IMR-90 (cell line): ENCODE data around the gene CYP39A1. TPM values are rescaled to one million over a fixed set of nuclear protein-coding genes. Genes with fewer than 3 reads are reported as not detected.

Experiments used
- ATAC-seq: fragments of 200-7000 bp; cut with Tn5 transposase; 2 replicates; pipeline ENCODE4 v1.9.1; 2020; ENCODE audit warnings: low read depth, mild to moderate bottlenecking, moderate library complexity
- BruUV-seq: library from RNA; stranded (reverse); fragments of 400-500 nt; replicated peaks from 2 replicates; lab custom pipeline; 2021; lab: Mats Ljungman, UMichigan
- CTCF ChIA-PET: fragments of 300-600 bp; formaldehyde crosslinking; extraction: SDS; loops from one replicate; lab custom pipeline; 2021; ENCODE audit warnings: antibody characterized with exemption; lab: Yijun Ruan, JAX
- POLR2A ChIA-PET: fragments of 300-600 bp; sonication (Branson Sonifier 250); formaldehyde crosslinking; loops from one replicate; lab custom pipeline; 2022; ENCODE audit warnings: antibody characterized with exemption; ENCODE audit not compliant: unreplicated experiment; lab: Charles Lee
- DNase-seq: peaks from one replicate; pipeline ENCODE4 v3.0.0; 2013
- H2AFZ ChIP-seq: replicated peaks from 2 replicates; pipeline ENCODE3; 2013; ENCODE audit warnings: low read length, mild to moderate bottlenecking; ENCODE audit not compliant: poor library complexity
- H2AK5ac ChIP-seq: 2 replicates; pipeline ENCODE4 v1.6.1; 2013; ENCODE audit warnings: low read depth, low read length, inconsistent platforms
- H2AK9ac ChIP-seq: replicated peaks from 2 replicates; pipeline ENCODE3; 2013; ENCODE audit warnings: mild to moderate bottlenecking, low read depth, low read length, moderate library complexity; ENCODE audit not compliant: poor library complexity
- H2BK120ac ChIP-seq: 2 replicates; pipeline ENCODE4 v1.6.1; 2013; ENCODE audit warnings: low read depth, low read length, inconsistent platforms
- H2BK15ac ChIP-seq: 3 replicates; pipeline ENCODE4 v1.6.1; 2013; ENCODE audit warnings: low read depth, low read length, inconsistent platforms
- H2BK20ac ChIP-seq: 2 replicates; pipeline ENCODE4 v1.6.1; 2013; ENCODE audit warnings: low read depth, mild to moderate bottlenecking, inconsistent platforms, low read length, moderate library complexity
- H2BK5ac ChIP-seq: 2 replicates; pipeline ENCODE4 v1.6.1; 2013; ENCODE audit warnings: mild to moderate bottlenecking, low read depth, low read length, inconsistent platforms; ENCODE audit not compliant: poor library complexity, severe bottlenecking
- H3K14ac ChIP-seq: replicated peaks from 2 replicates; pipeline ENCODE4 v1.6.1; 2013; ENCODE audit warnings: low read depth, low read length, inconsistent platforms
- H3K18ac ChIP-seq: 2 replicates; pipeline ENCODE4 v1.6.1; 2013; ENCODE audit warnings: low read depth, low read length, control low read depth
- H3K23ac ChIP-seq: 2 replicates; pipeline ENCODE4 v1.6.1; 2013; ENCODE audit warnings: low read depth, low read length, inconsistent platforms
- H3K27ac ChIP-seq: 2 replicates; pipeline ENCODE4 v1.5.1; 2013; ENCODE audit warnings: mild to moderate bottlenecking, control low read depth, low read length; ENCODE audit not compliant: insufficient read depth
- H3K27me3 ChIP-seq: 2 replicates; pipeline ENCODE4 v1.6.1; 2013; ENCODE audit warnings: low read length; ENCODE audit not compliant: control insufficient read depth, insufficient read depth
- H3K36me3 ChIP-seq: 2 replicates; pipeline ENCODE4 v1.6.1; 2013; ENCODE audit warnings: low read length, mixed read lengths; ENCODE audit not compliant: control insufficient read depth, insufficient read depth
- H3K4ac ChIP-seq: 2 replicates; pipeline ENCODE4 v1.6.1; 2013; ENCODE audit warnings: low read depth, low read length, inconsistent platforms
- H3K4me1 ChIP-seq: 2 replicates; pipeline ENCODE4 v1.6.1; 2013; ENCODE audit warnings: low read length, mixed read lengths; ENCODE audit not compliant: control insufficient read depth, insufficient read depth
- H3K4me2 ChIP-seq: 2 replicates; pipeline ENCODE4 v1.6.1; 2013; ENCODE audit warnings: low read depth, mild to moderate bottlenecking, control low read depth, low read length, moderate library complexity
- H3K4me3 ChIP-seq: 2 replicates; pipeline ENCODE4 v1.5.1; 2013; ENCODE audit warnings: low read depth, mild to moderate bottlenecking, control low read depth, low read length, moderate library complexity; ENCODE audit not compliant: insufficient read depth
- H3K56ac ChIP-seq: 2 replicates; pipeline ENCODE4 v1.6.1; 2013; ENCODE audit warnings: low read length, inconsistent platforms; ENCODE audit not compliant: insufficient read depth; ENCODE audit errors: extremely low read depth
- H3K79me1 ChIP-seq, 2 experiments: 2 replicates each; pipeline ENCODE4 v1.6.1; 2013; ENCODE audit warnings: low read length in 2 of 2, inconsistent platforms in 1 of 2, low read depth in 1 of 2
- H3K9ac ChIP-seq: 2 replicates; pipeline ENCODE4 v1.6.1; 2013; ENCODE audit warnings: low read depth, low read length, control low read depth
- H3K9me1 ChIP-seq: 2 replicates; pipeline ENCODE4 v1.6.1; 2013; ENCODE audit warnings: low read length, inconsistent platforms; ENCODE audit not compliant: insufficient read depth
- H3K9me3 ChIP-seq: 2 replicates; pipeline ENCODE4 v1.6.1; 2013; ENCODE audit warnings: low read length; ENCODE audit not compliant: control insufficient read depth, insufficient read depth
- H4K20me1 ChIP-seq: 2 replicates; pipeline ENCODE4 v1.6.1; 2013; ENCODE audit warnings: low read length, inconsistent platforms; ENCODE audit not compliant: insufficient read depth
- H4K5ac ChIP-seq: 2 replicates; pipeline ENCODE4 v1.6.1; 2013; ENCODE audit warnings: mild to moderate bottlenecking, low read depth, low read length, control low read depth
- H4K8ac ChIP-seq, 2 experiments: 2 replicates each; pipeline ENCODE4 v1.6.1; 2013; ENCODE audit warnings: low read depth in 2 of 2, low read length in 2 of 2, control low read depth in 1 of 2, inconsistent platforms in 1 of 2
- H4K91ac ChIP-seq: 2 replicates; pipeline ENCODE4 v1.6.1; 2013; ENCODE audit warnings: low read depth, low read length, inconsistent platforms; ENCODE audit not compliant: insufficient read depth
- CEBPB ChIP-seq: IDR thresholded peaks from 2 replicates; pipeline ENCODE4 v1.6.1; 2012; ENCODE audit warnings: low read depth, low read length, improper control_type of control experiment
- CTCF ChIP-seq: conservative IDR thresholded peaks from 2 replicates; pipeline ENCODE4 v1.5.1; 2012; ENCODE audit warnings: mild to moderate bottlenecking, low read depth, low read length, improper control_type of control experiment
- FOS ChIP-seq: fragments of 150-350 bp; IDR thresholded peaks from 2 replicates; pipeline ENCODE4 v1.6.1; 2016; ENCODE audit warnings: low read depth, low read length
- MAFK ChIP-seq: IDR thresholded peaks from 2 replicates; pipeline ENCODE4 v1.6.1; 2012; ENCODE audit warnings: low read depth, low read length, improper control_type of control experiment
- MAZ ChIP-seq: IDR thresholded peaks from 2 replicates; pipeline ENCODE4 v1.6.1; 2012; ENCODE audit warnings: low read depth, mild to moderate bottlenecking, low read length, improper control_type of control experiment, moderate library complexity, borderline replicate concordance
- POLR2A ChIP-seq: IDR thresholded peaks from 2 replicates; pipeline ENCODE4 v1.6.1; 2012; ENCODE audit warnings: mild to moderate bottlenecking, low read depth, low read length
- RAD21 ChIP-seq: IDR thresholded peaks from 2 replicates; pipeline ENCODE4 v1.6.1; 2012; ENCODE audit warnings: low read length, improper control_type of control experiment
- RCOR1 ChIP-seq: IDR thresholded peaks from 2 replicates; pipeline ENCODE4 v1.6.1; 2012; ENCODE audit warnings: mild to moderate bottlenecking, low read length, improper control_type of control experiment; ENCODE audit not compliant: insufficient replicate concordance
- RFX5 ChIP-seq: IDR thresholded peaks from 2 replicates; pipeline ENCODE4 v1.8.0; 2012; ENCODE audit warnings: low read depth, mild to moderate bottlenecking, low read length, moderate library complexity
- SMC3 ChIP-seq: fragments of 150-350 bp; IDR thresholded peaks from 2 replicates; pipeline ENCODE4 v1.6.1; 2016; ENCODE audit warnings: low read depth, mild to moderate bottlenecking, antibody characterized with exemption, low read length, moderate library complexity
- WGBS, 2 experiments: methylation state at CpG; one replicate each; pipeline versions ENCODE4 v1.1.5 to v1.1.7; 2013; ENCODE audit warnings: missing lambda C conversion rate in 2 of 2; ENCODE audit not compliant: insufficient read length in 1 of 2; ENCODE audit errors: extremely low coverage in 2 of 2; 5-methylcytosine and 5-hydroxymethylcytosine counted together
- dilution Hi-C: fragments of 300-500 bp; cut with HindIII; formaldehyde crosslinking; loops from one replicate; pipeline ENCODE4 v1.14.3; 2018; ENCODE audit warnings: low sequenced_read_pairs; ENCODE audit not compliant: unreplicated experiment
- in situ Hi-C: fragments of 300-500 bp; cut with MboI; formaldehyde crosslinking; loops from 3 replicates; pipeline ENCODE4 v1.14.3; 2019; ENCODE audit warnings: low sequenced_read_pairs, inconsistent platforms, mixed read lengths
- intact Hi-C: fragments of 100-400 bp; cut with micrococcal nuclease; formaldehyde crosslinking; loops from 2 replicates; pipeline ENCODE4 v1.10.0; 2022
- polyA plus RNA-seq, 3 experiments: library from polyadenylated mRNA; depleted of rRNA; stranded (reverse); fragments of >200 nt; gene quantifications; 2 replicates each; pipeline ENCODE4 v1.2.3, GENCODE V29; 2012; ENCODE audit warnings: low replicate concordance in 1 of 3
- total RNA-seq: library from RNA; depleted of rRNA; stranded (reverse); fragments of >200 nt; gene quantifications from 2 replicates; pipeline ENCODE4 v1.2.3, GENCODE V29; 2012

The CYP39A1 gene
- total and polyA plus RNA-seq, 2 of the 4 experiments (the other 2 are of a cell fraction) = 0.03 TPM; not detected in 1

GRCh38 chr6:46539866-46540265 is 112.8 kb downstream of the CYP39A1 start:
- H4K5ac ChIP-seq = no peak overlapping the region
- no peak overlapping the region for H2BK15ac ChIP-seq
- no peak overlapping the region for H3K23ac ChIP-seq
- ATAC-seq = no peak
- no peaks in the 10 kb centered on the region for H3K27me3 ChIP-seq
- no peak overlapping the region for H2AFZ ChIP-seq
- no peak for TF ChIP-seq POLR2A
- no peak for TF ChIP-seq FOS
- no peak for TF ChIP-seq MAFK
- no peak for TF ChIP-seq RCOR1
- no peak for TF ChIP-seq RAD21
- no peak for TF ChIP-seq CTCF
- TF ChIP-seq MAZ = no peak
- TF ChIP-seq CEBPB = no peak
- no peak for TF ChIP-seq SMC3
- TF ChIP-seq RFX5 = no peak
- no peak overlapping the region for H3K27ac ChIP-seq
- intact Hi-C loops = no loop called here
- no peak overlapping the region for H3K56ac ChIP-seq
- CTCF ChIA-PET = no interaction called here
- H2AK9ac ChIP-seq = no peak overlapping the region
- no peak for DNase-seq
- no peak overlapping the region for H3K18ac ChIP-seq
- H3K36me3 ChIP-seq = no peaks in the 10 kb centered on the region
- H4K8ac ChIP-seq = no peak overlapping the region
- H3K4me2 ChIP-seq = no peak overlapping the region
- no peak overlapping the region for H3K9ac ChIP-seq
- no peak overlapping the region for H2AK5ac ChIP-seq
- dilution Hi-C loops = no loop called here
- no peaks in the 10 kb centered on the region for H3K9me1 ChIP-seq
- no peak overlapping the region for H2BK120ac ChIP-seq
- no peaks in the 10 kb centered on the region for H3K79me1 ChIP-seq
- no CpG with 5 or more reads among the region's 2 CpGs for WGBS, 2 experiments
- POLR2A ChIA-PET = no interaction called here
- no peak overlapping the region for H2BK20ac ChIP-seq
- no peak overlapping the region for H3K14ac ChIP-seq
- in situ Hi-C loops = no loop called here
- no peak overlapping the region for H4K91ac ChIP-seq
- H4K20me1 ChIP-seq = no peaks in the 10 kb centered on the region
- BruUV-seq = no TSS peak
- H3K4me3 ChIP-seq = no peak overlapping the region
- H3K4ac ChIP-seq = no peak overlapping the region
- no peaks in the 10 kb centered on the region for H3K4me1 ChIP-seq
- no peak overlapping the region for H2BK5ac ChIP-seq
- no peaks in the 10 kb centered on the region for H3K9me3 ChIP-seq
